ENCODE measurements around the gene TAF11L13.

Gene TAF11L13

DNA sequence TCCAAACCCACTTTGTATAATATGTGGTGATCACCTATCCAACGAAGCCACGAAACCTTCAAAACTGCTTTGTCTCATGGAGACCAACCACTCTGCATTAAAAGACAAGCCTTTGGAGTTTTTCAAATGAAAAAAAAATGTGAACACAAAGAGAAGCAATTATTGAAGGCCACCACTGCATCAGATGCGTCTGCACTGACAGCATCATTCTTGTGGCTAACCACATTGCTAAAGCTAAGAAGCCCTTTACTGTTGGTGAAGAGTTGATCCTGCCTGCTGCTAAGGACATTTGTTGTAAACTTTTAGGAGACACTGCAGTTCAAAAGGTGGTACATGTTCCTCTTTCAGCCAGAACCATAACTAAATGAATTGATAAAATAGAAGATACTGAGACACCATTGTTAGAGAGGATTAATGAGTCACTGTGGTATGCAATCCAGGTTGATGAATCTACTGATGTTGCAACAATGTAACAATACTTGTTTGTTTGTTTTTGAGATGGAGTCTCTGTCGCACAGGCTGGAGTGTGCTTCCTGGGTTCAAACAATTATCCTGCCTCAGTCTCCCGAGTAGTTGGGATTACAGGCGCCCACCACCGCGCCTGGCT is 47.8 kb downstream of the TAF11L13 start:
- ATAC-seq = no peak

DNA sequence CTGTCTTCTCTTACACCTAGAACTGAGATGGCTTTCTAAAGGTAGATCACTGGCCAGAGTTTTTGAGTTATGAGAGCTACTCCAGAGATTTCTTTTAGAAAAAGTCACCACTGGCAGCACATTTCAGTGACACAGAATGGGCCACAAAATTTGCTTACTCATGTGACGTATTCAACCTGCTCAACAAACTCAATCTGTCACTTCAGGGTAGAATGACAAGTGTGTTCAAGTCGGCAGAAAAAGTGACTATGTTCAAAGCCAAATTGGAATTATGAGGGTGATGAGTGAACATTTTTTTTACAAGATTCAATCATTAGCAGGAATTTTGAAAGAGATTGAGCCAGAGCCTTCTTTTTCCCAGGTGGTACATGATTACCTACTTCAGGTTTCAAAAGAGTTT is 48.8 kb downstream of the TAF11L13 start:
- ATAC-seq = no peak
- no peak for DNase-seq

More for the DNA sequence above, 47.8 kb downstream of the TAF11L13 start:
- DNase-seq = no peak
